ENCODE measurements around the gene EXOC6B.

EXOC6B gene

DNA sequence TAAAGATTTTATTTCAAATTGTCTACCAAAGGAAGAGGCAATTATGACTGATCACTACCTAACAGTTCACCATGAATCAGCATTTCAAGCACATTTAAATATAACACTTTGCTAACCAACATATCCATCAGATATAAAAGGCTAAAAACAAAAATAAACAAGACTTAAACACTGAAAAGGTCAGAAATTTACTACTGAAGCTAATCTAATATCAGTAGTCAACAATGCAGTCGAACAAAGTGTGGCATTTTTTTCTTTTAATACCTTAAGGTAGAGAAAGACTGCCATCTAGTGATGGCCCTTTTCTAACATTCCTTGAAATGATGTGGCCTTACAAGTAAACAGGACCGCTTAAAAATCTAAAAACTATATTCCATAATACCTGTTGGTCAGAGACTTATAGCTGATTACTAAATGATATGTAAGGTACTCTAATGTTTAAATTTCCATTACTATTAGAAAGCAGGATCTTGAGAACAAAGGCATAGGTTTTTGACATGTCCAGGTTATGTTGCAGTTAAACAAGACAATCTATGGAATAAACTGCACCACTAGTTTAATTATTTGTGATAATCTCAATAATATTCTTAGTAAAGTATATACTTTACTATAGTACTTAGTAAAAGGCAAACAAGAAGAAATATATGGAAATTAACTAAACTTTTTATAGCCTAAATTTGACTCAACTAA is 80.0 kb downstream of the EXOC6B start:
- no peak overlapping the region for H3K27ac ChIP-seq (ENCODE audit: low read length)
- DNase-seq, result peak; percentile 61
- no peaks in the 10 kb centered on the region for H3K27me3 ChIP-seq (replicated peaks; ENCODE audit: insufficient read depth, low read length)
- TF ChIP-seq, protein P1, sequence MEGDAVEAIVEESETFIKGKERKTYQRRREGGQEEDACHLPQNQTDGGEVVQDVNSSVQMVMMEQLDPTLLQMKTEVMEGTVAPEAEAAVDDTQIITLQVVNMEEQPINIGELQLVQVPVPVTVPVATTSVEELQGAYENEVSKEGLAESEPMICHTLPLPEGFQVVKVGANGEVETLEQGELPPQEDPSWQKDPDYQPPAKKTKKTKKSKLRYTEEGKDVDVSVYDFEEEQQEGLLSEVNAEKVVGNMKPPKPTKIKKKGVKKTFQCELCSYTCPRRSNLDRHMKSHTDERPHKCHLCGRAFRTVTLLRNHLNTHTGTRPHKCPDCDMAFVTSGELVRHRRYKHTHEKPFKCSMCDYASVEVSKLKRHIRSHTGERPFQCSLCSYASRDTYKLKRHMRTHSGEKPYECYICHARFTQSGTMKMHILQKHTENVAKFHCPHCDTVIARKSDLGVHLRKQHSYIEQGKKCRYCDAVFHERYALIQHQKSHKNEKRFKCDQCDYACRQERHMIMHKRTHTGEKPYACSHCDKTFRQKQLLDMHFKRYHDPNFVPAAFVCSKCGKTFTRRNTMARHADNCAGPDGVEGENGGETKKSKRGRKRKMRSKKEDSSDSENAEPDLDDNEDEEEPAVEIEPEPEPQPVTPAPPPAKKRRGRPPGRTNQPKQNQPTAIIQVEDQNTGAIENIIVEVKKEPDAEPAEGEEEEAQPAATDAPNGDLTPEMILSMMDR (IDR thresholded peaks at IDR 0.05; ENCODE audit: low read length), result peak; percentile 71
- TF ChIP-seq EZH2phosphoT487 (IDR thresholded peaks at IDR 0.05; ENCODE audit: low read length), result no peak
- TF ChIP-seq EZH2 (optimal IDR thresholded peaks at IDR 0.05; ENCODE audit: low read depth, low read length), result no peak
- H4K20me1 ChIP-seq (ENCODE audit: insufficient read depth, low read length), result no peaks in the 10 kb centered on the region
- H3K4me3 ChIP-seq (ENCODE audit: low read length), result no peak overlapping the region
- no peaks in the 10 kb centered on the region for H3F3A ChIP-seq (ENCODE audit: insufficient read depth, low read length)
- H3K9me3 ChIP-seq (replicated peaks; ENCODE audit: insufficient read depth, low read length), result no peaks in the 10 kb centered on the region
- H3K9me2 ChIP-seq (replicated peaks; ENCODE audit: insufficient read depth, low read length), result no peaks in the 10 kb centered on the region
- H3K79me2 ChIP-seq (ENCODE audit: low read length), result no peaks in the 10 kb centered on the region
- H3K36me3 ChIP-seq (replicated peaks; ENCODE audit: insufficient read depth, low read length), result no peaks in the 10 kb centered on the region
- H3K4me1 ChIP-seq (ENCODE audit: low read length), result no peaks in the 10 kb centered on the region
- no peak overlapping the region for H3K4me2 ChIP-seq (ENCODE audit: low read depth, low read length)
- no peak overlapping the region for H3K9ac ChIP-seq (ENCODE audit: low read length)
- H2AFZ ChIP-seq (ENCODE audit: low read length), result no peak overlapping the region

DNA sequence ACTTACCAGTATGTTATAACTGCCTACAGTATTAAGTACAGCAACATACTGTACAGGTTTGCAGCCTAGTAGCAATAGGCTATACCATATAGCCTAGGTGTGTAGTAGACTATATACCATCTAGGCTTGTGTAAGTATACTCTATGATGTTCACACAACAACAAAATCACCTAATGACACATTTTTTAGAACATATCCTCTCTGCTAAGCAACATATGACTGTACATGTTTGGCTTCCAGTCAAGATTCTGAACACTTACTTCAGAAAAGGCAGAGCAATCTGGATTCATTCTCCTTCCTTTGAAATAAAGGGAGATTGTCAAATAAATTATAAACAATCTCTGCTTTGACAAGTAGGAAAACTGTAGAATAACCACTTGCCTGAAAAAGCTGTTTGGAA is 81.8 kb downstream of the EXOC6B start:
- Histone ChIP-seq H3K4me3 (ENCODE audit: low read length) (no peak overlapping the region), H3F3A (ENCODE audit: insufficient read depth, low read length) (no peaks in the 10 kb centered on the region), H3K4me2 (ENCODE audit: low read depth, low read length) (no peak overlapping the region), H3K9me2 (replicated peaks; ENCODE audit: insufficient read depth, low read length) (no peaks in the 10 kb centered on the region), H3K27me3 (replicated peaks; ENCODE audit: insufficient read depth, low read length) (no peaks in the 10 kb centered on the region), H3K79me2 (ENCODE audit: low read length) (no peaks in the 10 kb centered on the region), H3K4me1 (ENCODE audit: low read length) (no peaks in the 10 kb centered on the region), H2AFZ (ENCODE audit: low read length) (no peak overlapping the region), H3K9ac (ENCODE audit: low read length) (no peak overlapping the region), H3K27ac (ENCODE audit: low read length) (no peak overlapping the region), H3K9me3 (replicated peaks; ENCODE audit: insufficient read depth, low read length) (no peaks in the 10 kb centered on the region), H4K20me1 (ENCODE audit: insufficient read depth, low read length) (no peaks in the 10 kb centered on the region), H3K36me3 (replicated peaks; ENCODE audit: insufficient read depth, low read length) (no peaks in the 10 kb centered on the region)
- TF ChIP-seq EZH2phosphoT487 (IDR thresholded peaks at IDR 0.05; ENCODE audit: low read length), result no peak
- no peak for DNase-seq

DNA sequence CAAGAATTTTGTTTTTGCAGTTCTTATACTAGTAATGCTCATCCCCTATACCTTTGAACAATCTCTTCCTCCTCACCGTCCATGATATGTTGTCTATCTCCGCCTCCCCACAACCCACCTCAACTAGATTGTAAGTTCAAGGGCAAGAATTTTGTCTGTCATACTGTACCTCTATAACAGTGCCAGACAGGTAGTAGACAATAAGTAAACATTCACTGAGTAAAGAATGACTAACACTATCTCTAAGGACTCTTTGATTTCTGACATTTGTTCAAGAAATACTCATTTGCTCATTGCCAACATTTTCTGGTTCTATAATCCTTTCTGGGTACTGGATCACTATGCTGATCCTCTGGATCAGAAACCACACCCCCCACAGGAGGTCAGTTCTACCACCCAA is 82.4 kb downstream of the EXOC6B start:
- no peak for DNase-seq
- no peaks in the 10 kb centered on the region for H4K20me1 ChIP-seq (ENCODE audit: insufficient read depth, low read length)
- H3K4me3 ChIP-seq (ENCODE audit: low read length), result no peak overlapping the region
- no peaks in the 10 kb centered on the region for H3K9me3 ChIP-seq (replicated peaks; ENCODE audit: insufficient read depth, low read length)
- no peaks in the 10 kb centered on the region for H3F3A ChIP-seq (ENCODE audit: insufficient read depth, low read length)
- no peaks in the 10 kb centered on the region for H3K27me3 ChIP-seq (replicated peaks; ENCODE audit: insufficient read depth, low read length)
- H3K79me2 ChIP-seq (ENCODE audit: low read length), result no peaks in the 10 kb centered on the region
- TF ChIP-seq, protein P1 (IDR thresholded peaks at IDR 0.05; ENCODE audit: low read length), result no peak
- TF ChIP-seq EZH2phosphoT487 (IDR thresholded peaks at IDR 0.05; ENCODE audit: low read length) (no peak), EZH2 (optimal IDR thresholded peaks at IDR 0.05; ENCODE audit: low read depth, low read length) (no peak)
- H2AFZ ChIP-seq (ENCODE audit: low read length), result no peak overlapping the region
- H3K27ac ChIP-seq (ENCODE audit: low read length), result no peak overlapping the region
- H3K4me2 ChIP-seq (ENCODE audit: low read depth, low read length), result no peak overlapping the region
- H3K36me3 ChIP-seq (replicated peaks; ENCODE audit: insufficient read depth, low read length), result no peaks in the 10 kb centered on the region
- H3K9ac ChIP-seq (ENCODE audit: low read length), result no peak overlapping the region
- H3K9me2 ChIP-seq (replicated peaks; ENCODE audit: insufficient read depth, low read length), result no peaks in the 10 kb centered on the region
- no peaks in the 10 kb centered on the region for H3K4me1 ChIP-seq (ENCODE audit: low read length)

DNA sequence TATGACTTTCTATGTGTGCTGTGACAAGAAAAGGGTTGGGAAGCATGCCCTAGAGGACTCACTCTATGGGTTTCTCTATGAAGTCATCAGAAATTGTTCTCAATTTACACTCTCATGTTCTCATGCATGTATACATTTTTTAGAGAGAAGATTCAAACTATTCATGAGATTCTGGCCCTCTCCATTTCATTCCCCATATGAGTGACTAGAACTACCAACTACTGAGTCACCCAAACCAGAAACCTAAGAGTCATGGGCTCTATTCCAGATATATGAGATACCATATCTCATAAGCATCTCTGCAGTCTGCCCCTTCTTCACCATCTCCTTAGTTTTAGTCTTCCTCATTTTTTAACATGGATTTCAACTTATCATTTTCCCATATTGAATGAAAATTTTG is 87.7 kb downstream of the EXOC6B start:
- H3K27ac ChIP-seq (ENCODE audit: low read length), result no peak overlapping the region
- no peak overlapping the region for H3K4me3 ChIP-seq (ENCODE audit: low read length)
- TF ChIP-seq, protein P1 (IDR thresholded peaks at IDR 0.05; ENCODE audit: low read length), result no peak
- TF ChIP-seq EZH2phosphoT487 (IDR thresholded peaks at IDR 0.05; ENCODE audit: low read length) (no peak), EZH2 (optimal IDR thresholded peaks at IDR 0.05; ENCODE audit: low read depth, low read length) (no peak)
- no peaks in the 10 kb centered on the region for H3K9me2 ChIP-seq (replicated peaks; ENCODE audit: insufficient read depth, low read length)
- no peaks in the 10 kb centered on the region for H3K36me3 ChIP-seq (replicated peaks; ENCODE audit: insufficient read depth, low read length)
- H3K4me1 ChIP-seq (ENCODE audit: low read length), result no peaks in the 10 kb centered on the region
- no peak overlapping the region for H2AFZ ChIP-seq (ENCODE audit: low read length)
- no peaks in the 10 kb centered on the region for H3K9me3 ChIP-seq (replicated peaks; ENCODE audit: insufficient read depth, low read length)
- H3K79me2 ChIP-seq (ENCODE audit: low read length), result no peaks in the 10 kb centered on the region
- H4K20me1 ChIP-seq (ENCODE audit: insufficient read depth, low read length), result no peaks in the 10 kb centered on the region
- H3K4me2 ChIP-seq (ENCODE audit: low read depth, low read length), result no peak overlapping the region
- no peaks in the 10 kb centered on the region for H3F3A ChIP-seq (ENCODE audit: insufficient read depth, low read length)
- no peak overlapping the region for H3K9ac ChIP-seq (ENCODE audit: low read length)
- DNase-seq, result no peak
- H3K27me3 ChIP-seq (replicated peaks; ENCODE audit: insufficient read depth, low read length), result no peaks in the 10 kb centered on the region

Data from MM.1S (cell line).